ENCODE data around the gene ZNF205.

ZNF205 gene

GRCh38 chr16:3137267-3137666 is 24.9 kb downstream of the ZNF205 start:
- TF ChIP-seq SIN3A (IDR thresholded peaks at IDR 0.05; ENCODE audit: borderline replicate concordance, insufficient read depth, low read length) (no peak), POLR2AphosphoS5 (IDR thresholded peaks at IDR 0.05; ENCODE audit: low read depth, low read length) (no peak), FOXP2 (optimal IDR thresholded peaks at IDR 0.05; ENCODE audit: borderline replicate concordance, extremely low read depth, extremely low read length, insufficient read depth) (no peak), REST (IDR thresholded peaks at IDR 0.05; ENCODE audit: insufficient read depth in 1 of 2, low read depth in 2 of 2, low read length in 2 of 2) (no peak), TAF1 (IDR thresholded peaks at IDR 0.05; ENCODE audit: borderline replicate concordance, insufficient read depth, low read length) (no peak)

GRCh38 chr16:3138342-3138741 is 26.0 kb downstream of the ZNF205 start:
- TF ChIP-seq TAF1 (IDR thresholded peaks at IDR 0.05; ENCODE audit: borderline replicate concordance, insufficient read depth, low read length) = no peak
- TF ChIP-seq POLR2AphosphoS5 (IDR thresholded peaks at IDR 0.05; ENCODE audit: low read depth, low read length) = no peak
- TF ChIP-seq SIN3A (IDR thresholded peaks at IDR 0.05; ENCODE audit: borderline replicate concordance, insufficient read depth, low read length) = no peak
- TF ChIP-seq REST (IDR thresholded peaks at IDR 0.05; ENCODE audit: insufficient read depth in 1 of 2, low read depth in 2 of 2, low read length in 2 of 2) = no peak
- no peak for TF ChIP-seq FOXP2 (optimal IDR thresholded peaks at IDR 0.05; ENCODE audit: borderline replicate concordance, extremely low read depth, extremely low read length, insufficient read depth)

GRCh38 chr16:3138823-3139426 is 26.5 kb downstream of the ZNF205 start:
- TF ChIP-seq POLR2AphosphoS5 (IDR thresholded peaks at IDR 0.05; ENCODE audit: low read depth, low read length) = no peak
- TF ChIP-seq TAF1 (IDR thresholded peaks at IDR 0.05; ENCODE audit: borderline replicate concordance, insufficient read depth, low read length) = no peak
- TF ChIP-seq SIN3A (IDR thresholded peaks at IDR 0.05; ENCODE audit: borderline replicate concordance, insufficient read depth, low read length) = no peak
- no peak for TF ChIP-seq REST (IDR thresholded peaks at IDR 0.05; ENCODE audit: insufficient read depth in 1 of 2, low read depth in 2 of 2, low read length in 2 of 2)
- no peak for TF ChIP-seq FOXP2 (optimal IDR thresholded peaks at IDR 0.05; ENCODE audit: borderline replicate concordance, extremely low read depth, extremely low read length, insufficient read depth)

GRCh38 chr16:3140603-3141427 is 28.4 kb downstream of the ZNF205 start:
- TF ChIP-seq SIN3A (IDR thresholded peaks at IDR 0.05; ENCODE audit: borderline replicate concordance, insufficient read depth, low read length) = no peak
- TF ChIP-seq REST (IDR thresholded peaks at IDR 0.05; ENCODE audit: insufficient read depth in 1 of 2, low read depth in 2 of 2, low read length in 2 of 2) = no peak

Measured in PFSK-1 (cell line).